ENCODE measurements around the gene DNMBP. TPM values are rescaled to one million over a fixed set of nuclear protein-coding genes. Genes with fewer than 3 reads are reported as not detected.
"Not testable (repeated sequence)": the region's sequence is repeated elsewhere in the genome, so short reads cannot be mapped to it uniquely, and the experiment has no call there.

Gene DNMBP
- total and polyA plus RNA-seq, 2 experiments from 2014 or later: 13.4 to 31.2 TPM

GRCh38 chr10:99840859-99841258 is 168.9 kb downstream of the DNMBP start:
- H3K4me1 ChIP-seq (ENCODE audit: insufficient read depth); H3K4me3 ChIP-seq; H3K4me1 Mint-ChIP-seq; ATAC-seq; H3K4me3 Mint-ChIP-seq; H3K4me2 ChIP-seq; H3K9me2 ChIP-seq (ENCODE audit: insufficient read depth); H3K27ac Mint-ChIP-seq; H3K27ac ChIP-seq (ENCODE audit: low read depth); H3K79me2 ChIP-seq (replicated peaks; ENCODE audit: insufficient read depth); H2AFZ ChIP-seq; H3K27me3 ChIP-seq (ENCODE audit: insufficient read depth); H3K36me3 ChIP-seq (ENCODE audit: insufficient read depth); DNase-seq (ENCODE audit: low spot score); H3F3A ChIP-seq (replicated peaks; ENCODE audit: low read depth); H4K20me1 ChIP-seq (replicated peaks; ENCODE audit: insufficient read depth): not testable (repeated sequence)
- H3K27me3 Mint-ChIP-seq (ENCODE audit: insufficient read depth, low read depth, poor library complexity): peaks cover 15% of the 10 kb centered on the region
- peaks cover 20% of the 10 kb centered on the region for H3K9me3 Mint-ChIP-seq
- H3K36me3 Mint-ChIP-seq (ENCODE audit: low read depth): peaks cover 14% of the 10 kb centered on the region

DNA sequence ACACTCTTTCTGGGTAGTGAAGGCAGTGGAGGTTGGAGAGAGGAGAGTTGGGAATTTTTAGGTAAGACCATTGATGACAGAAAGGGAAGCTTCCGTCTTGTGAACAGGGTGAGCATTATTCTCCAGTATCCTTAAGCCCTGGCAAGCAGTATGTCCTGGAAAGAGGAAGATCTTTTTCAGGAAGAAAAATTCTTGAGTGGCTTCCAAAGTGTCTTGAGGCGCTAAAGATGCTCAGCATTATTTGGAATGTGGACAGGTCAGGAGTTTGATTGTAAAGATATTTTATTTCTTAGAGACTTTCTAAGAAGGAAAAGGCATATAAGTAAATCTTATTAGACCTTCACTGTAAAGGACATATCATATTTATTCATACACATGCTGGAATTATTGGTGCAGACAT is 173.0 kb downstream of the DNMBP start:
- Histone ChIP-seq H4K20me1 (replicated peaks; ENCODE audit: insufficient read depth) (no peaks in the 10 kb centered on the region), H3K4me2 (no peak overlapping the region), H3K4me3 (no peak overlapping the region), H3K4me1 (ENCODE audit: insufficient read depth) (no peaks in the 10 kb centered on the region), H3K36me3 (ENCODE audit: insufficient read depth) (no peaks in the 10 kb centered on the region), H3F3A (replicated peaks; ENCODE audit: low read depth) (no peaks in the 10 kb centered on the region), H3K27ac (ENCODE audit: low read depth) (no peak overlapping the region), H2AFZ (no peak overlapping the region), H3K27me3 (ENCODE audit: insufficient read depth) (no peaks in the 10 kb centered on the region), H3K79me2 (replicated peaks; ENCODE audit: insufficient read depth) (no peaks in the 10 kb centered on the region), H3K9me2 (ENCODE audit: insufficient read depth) (no peaks in the 10 kb centered on the region)
- Mint-ChIP-seq H3K4me1 (no peaks in the 10 kb centered on the region), H3K4me3 (no peak overlapping the region), H3K27ac (no peak overlapping the region), H3K27me3 (ENCODE audit: insufficient read depth, low read depth, poor library complexity) (peaks cover 19% of the 10 kb centered on the region), H3K36me3 (ENCODE audit: low read depth) (peaks cover 14% of the 10 kb centered on the region), H3K9me3 (peaks cover 25% of the 10 kb centered on the region)
- TF ChIP-seq, protein P1, sequence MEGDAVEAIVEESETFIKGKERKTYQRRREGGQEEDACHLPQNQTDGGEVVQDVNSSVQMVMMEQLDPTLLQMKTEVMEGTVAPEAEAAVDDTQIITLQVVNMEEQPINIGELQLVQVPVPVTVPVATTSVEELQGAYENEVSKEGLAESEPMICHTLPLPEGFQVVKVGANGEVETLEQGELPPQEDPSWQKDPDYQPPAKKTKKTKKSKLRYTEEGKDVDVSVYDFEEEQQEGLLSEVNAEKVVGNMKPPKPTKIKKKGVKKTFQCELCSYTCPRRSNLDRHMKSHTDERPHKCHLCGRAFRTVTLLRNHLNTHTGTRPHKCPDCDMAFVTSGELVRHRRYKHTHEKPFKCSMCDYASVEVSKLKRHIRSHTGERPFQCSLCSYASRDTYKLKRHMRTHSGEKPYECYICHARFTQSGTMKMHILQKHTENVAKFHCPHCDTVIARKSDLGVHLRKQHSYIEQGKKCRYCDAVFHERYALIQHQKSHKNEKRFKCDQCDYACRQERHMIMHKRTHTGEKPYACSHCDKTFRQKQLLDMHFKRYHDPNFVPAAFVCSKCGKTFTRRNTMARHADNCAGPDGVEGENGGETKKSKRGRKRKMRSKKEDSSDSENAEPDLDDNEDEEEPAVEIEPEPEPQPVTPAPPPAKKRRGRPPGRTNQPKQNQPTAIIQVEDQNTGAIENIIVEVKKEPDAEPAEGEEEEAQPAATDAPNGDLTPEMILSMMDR (conservative IDR thresholded peaks at IDR 0.05; ENCODE audit: low read depth in 2 of 2): no peak
- ATAC-seq: no peak
- DNase-seq (ENCODE audit: low spot score): no peak

- no peak overlapping the region for H3K27ac Mint-ChIP-seq
- TF ChIP-seq CREB1 (CRISPR knock-in tag; IDR thresholded peaks at IDR 0.05; ENCODE audit: low read depth): no peak
- no peak for TF ChIP-seq ZNF331 (CRISPR knock-in tag; IDR thresholded peaks at IDR 0.05; ENCODE audit: low read depth)
- TF ChIP-seq STAT1 (IDR thresholded peaks at IDR 0.05; ENCODE audit: unreplicated experiment): no peak
- TF ChIP-seq, protein P2, sequence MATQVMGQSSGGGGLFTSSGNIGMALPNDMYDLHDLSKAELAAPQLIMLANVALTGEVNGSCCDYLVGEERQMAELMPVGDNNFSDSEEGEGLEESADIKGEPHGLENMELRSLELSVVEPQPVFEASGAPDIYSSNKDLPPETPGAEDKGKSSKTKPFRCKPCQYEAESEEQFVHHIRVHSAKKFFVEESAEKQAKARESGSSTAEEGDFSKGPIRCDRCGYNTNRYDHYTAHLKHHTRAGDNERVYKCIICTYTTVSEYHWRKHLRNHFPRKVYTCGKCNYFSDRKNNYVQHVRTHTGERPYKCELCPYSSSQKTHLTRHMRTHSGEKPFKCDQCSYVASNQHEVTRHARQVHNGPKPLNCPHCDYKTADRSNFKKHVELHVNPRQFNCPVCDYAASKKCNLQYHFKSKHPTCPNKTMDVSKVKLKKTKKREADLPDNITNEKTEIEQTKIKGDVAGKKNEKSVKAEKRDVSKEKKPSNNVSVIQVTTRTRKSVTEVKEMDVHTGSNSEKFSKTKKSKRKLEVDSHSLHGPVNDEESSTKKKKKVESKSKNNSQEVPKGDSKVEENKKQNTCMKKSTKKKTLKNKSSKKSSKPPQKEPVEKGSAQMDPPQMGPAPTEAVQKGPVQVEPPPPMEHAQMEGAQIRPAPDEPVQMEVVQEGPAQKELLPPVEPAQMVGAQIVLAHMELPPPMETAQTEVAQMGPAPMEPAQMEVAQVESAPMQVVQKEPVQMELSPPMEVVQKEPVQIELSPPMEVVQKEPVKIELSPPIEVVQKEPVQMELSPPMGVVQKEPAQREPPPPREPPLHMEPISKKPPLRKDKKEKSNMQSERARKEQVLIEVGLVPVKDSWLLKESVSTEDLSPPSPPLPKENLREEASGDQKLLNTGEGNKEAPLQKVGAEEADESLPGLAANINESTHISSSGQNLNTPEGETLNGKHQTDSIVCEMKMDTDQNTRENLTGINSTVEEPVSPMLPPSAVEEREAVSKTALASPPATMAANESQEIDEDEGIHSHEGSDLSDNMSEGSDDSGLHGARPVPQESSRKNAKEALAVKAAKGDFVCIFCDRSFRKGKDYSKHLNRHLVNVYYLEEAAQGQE (IDR thresholded peaks at IDR 0.05; ENCODE audit: unreplicated experiment): no peak
- TF ChIP-seq, protein P3, sequence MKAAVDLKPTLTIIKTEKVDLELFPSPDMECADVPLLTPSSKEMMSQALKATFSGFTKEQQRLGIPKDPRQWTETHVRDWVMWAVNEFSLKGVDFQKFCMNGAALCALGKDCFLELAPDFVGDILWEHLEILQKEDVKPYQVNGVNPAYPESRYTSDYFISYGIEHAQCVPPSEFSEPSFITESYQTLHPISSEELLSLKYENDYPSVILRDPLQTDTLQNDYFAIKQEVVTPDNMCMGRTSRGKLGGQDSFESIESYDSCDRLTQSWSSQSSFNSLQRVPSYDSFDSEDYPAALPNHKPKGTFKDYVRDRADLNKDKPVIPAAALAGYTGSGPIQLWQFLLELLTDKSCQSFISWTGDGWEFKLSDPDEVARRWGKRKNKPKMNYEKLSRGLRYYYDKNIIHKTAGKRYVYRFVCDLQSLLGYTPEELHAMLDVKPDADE (IDR thresholded peaks at IDR 0.05): no peak
- TF ChIP-seq, protein P1 (conservative IDR thresholded peaks at IDR 0.05; ENCODE audit: low read depth in 2 of 2): no peak
- no peak for TF ChIP-seq POLR2AphosphoS5 (IDR thresholded peaks at IDR 0.05; ENCODE audit: low read depth)
- TF ChIP-seq ZNF114 (CRISPR knock-in tag; IDR thresholded peaks at IDR 0.05): no peak
- TF ChIP-seq EZH2 (IDR thresholded peaks at IDR 0.05; ENCODE audit: low read depth, unreplicated experiment): no peak
- peaks cover 9% of the 10 kb centered on the region for H3K36me3 Mint-ChIP-seq (ENCODE audit: low read depth)
Measured at GRCh38 chr10:99835947-99836346, 173.8 kb downstream of the DNMBP start.

More at GRCh38 chr10:99835947-99836346, 173.8 kb downstream of the DNMBP start:
- Histone ChIP-seq H3K4me3 (no peak overlapping the region), H3K4me2 (no peak overlapping the region), H3K27ac (ENCODE audit: low read depth) (no peak overlapping the region), H4K20me1 (replicated peaks; ENCODE audit: insufficient read depth) (no peaks in the 10 kb centered on the region), H3K79me2 (replicated peaks; ENCODE audit: insufficient read depth) (no peaks in the 10 kb centered on the region), H2AFZ (no peak overlapping the region), H3K36me3 (ENCODE audit: insufficient read depth) (no peaks in the 10 kb centered on the region), H3F3A (replicated peaks; ENCODE audit: low read depth) (no peaks in the 10 kb centered on the region), H3K4me1 (ENCODE audit: insufficient read depth) (no peaks in the 10 kb centered on the region), H3K9me2 (ENCODE audit: insufficient read depth) (no peaks in the 10 kb centered on the region), H3K27me3 (ENCODE audit: insufficient read depth) (no peaks in the 10 kb centered on the region)
- no peak overlapping the region for H3K4me3 Mint-ChIP-seq
- peaks cover 15% of the 10 kb centered on the region for H3K27me3 Mint-ChIP-seq (ENCODE audit: insufficient read depth, low read depth, poor library complexity)
- DNase-seq (ENCODE audit: low spot score) (no peak), ATAC-seq (no peak)
- peaks cover 18% of the 10 kb centered on the region for H3K9me3 Mint-ChIP-seq
- no peaks in the 10 kb centered on the region for H3K4me1 Mint-ChIP-seq

Measured in GM23338 (cell line).